Duodenal mucosa (tissue), 2 donors: ENCODE data around the gene PLXNB2.

Source experiments
- H3K27ac ChIP-seq: one replicate; pipeline ENCODE4 v1.7.0; 2013; ENCODE audit warnings: low read depth, low read length
- H3K27me3 ChIP-seq, 2 donors: one replicate each; pipeline ENCODE4 v1.7.0; 2013; ENCODE audit warnings: low read length in 2 of 2, control low read depth in 1 of 2; ENCODE audit not compliant: insufficient read depth in 2 of 2, control insufficient read depth in 1 of 2
- H3K36me3 ChIP-seq, 2 donors: one replicate each; pipeline ENCODE4 v1.7.0; 2013; ENCODE audit warnings: low read length in 2 of 2, control low read depth in 1 of 2; ENCODE audit not compliant: insufficient read depth in 2 of 2, control insufficient read depth in 1 of 2
- H3K4me1 ChIP-seq, 2 donors: one replicate each; pipeline ENCODE4 v1.7.0; 2013; ENCODE audit warnings: low read length in 2 of 2, control low read depth in 1 of 2; ENCODE audit not compliant: insufficient read depth in 2 of 2, control insufficient read depth in 1 of 2
- H3K4me3 ChIP-seq, 2 donors: one replicate each; pipeline ENCODE4 v1.7.0; 2013; ENCODE audit warnings: low read length in 2 of 2, low read depth in 1 of 2
- H3K9ac ChIP-seq, 2 donors: one replicate each; pipeline ENCODE4 v1.7.0; 2013; ENCODE audit warnings: low read length in 2 of 2, low read depth in 1 of 2
- H3K9me3 ChIP-seq, 2 donors: one replicate each; pipeline ENCODE4 v1.7.0; 2013; ENCODE audit warnings: low read length in 2 of 2, control low read depth in 1 of 2; ENCODE audit not compliant: control insufficient read depth in 1 of 2

Gene PLXNB2

GRCh38 chr22:50252082-50253045 lies 55.1 kb downstream of the PLXNB2 start:
- H3K9me3 ChIP-seq = no peaks in the 10 kb centered on the region
- H3K4me3 ChIP-seq = peak overlapping the region in 1 of 2 donors; percentile 87
- H3K27ac ChIP-seq = no peak overlapping the region

GRCh38 chr22:50251477-50252081 lies 55.9 kb downstream of the PLXNB2 start:
- peaks cover 19 to 32% of the 10 kb centered on the region in 2 donors for H3K4me1 ChIP-seq
- H3K27me3 ChIP-seq = peaks cover 0 to 1% of the 10 kb centered on the region in 2 donors
- H3K36me3 ChIP-seq = peaks cover under 1 to 23% of the 10 kb centered on the region in 2 donors
- peak overlapping the region; percentile 87 to 89 for H3K4me3 ChIP-seq
- H3K9me3 ChIP-seq = no peaks in the 10 kb centered on the region
- no peak overlapping the region for H3K27ac ChIP-seq
- peak overlapping the region in 1 of 2 donors; percentile 38 for H3K9ac ChIP-seq

More at GRCh38 chr22:50252082-50253045, 55.1 kb downstream of the PLXNB2 start:
- Histone ChIP-seq H3K9ac (no peak overlapping the region), H3K27me3 (peaks cover 0 to 3% of the 10 kb centered on the region in 2 donors), H3K36me3 (peaks cover 0 to 17% of the 10 kb centered on the region in 2 donors), H3K4me1 (peaks cover 19 to 31% of the 10 kb centered on the region in 2 donors)

- Histone ChIP-seq H3K27me3 (no peaks in the 10 kb centered on the region), H3K27ac (no peak within 1 kb of the TSS), H3K9ac (peak within 1 kb of the TSS; percentile 71 to 84), H3K9me3 (no peaks in the 10 kb centered on the region), H3K4me1 (peaks cover 24 to 39% of the 10 kb centered on the region in 2 donors), H3K4me3 (peak within 1 kb of the TSS; percentile 87 to 89), H3K36me3 (peaks cover 7 to 31% of the 10 kb centered on the region in 2 donors)
Measured at GRCh38 chr22:50250555-50251476, 56.6 kb downstream of the PLXNB2 start, which contains the start of gene HDAC10. Gene HDAC10 (minus strand): TSS chr22:50251265. CDS start chr22:50251032, 233 bp downstream.

GRCh38 chr22:50250249-50250554 lies 57.2 kb downstream of the PLXNB2 start:
- Histone ChIP-seq H3K9me3 (no peaks in the 10 kb centered on the region), H3K4me1 (peaks cover 28 to 44% of the 10 kb centered on the region in 2 donors), H3K4me3 (peak overlapping the region; percentile 87 to 89), H3K36me3 (peaks cover 7 to 31% of the 10 kb centered on the region in 2 donors), H3K27me3 (no peaks in the 10 kb centered on the region), H3K27ac (no peak overlapping the region), H3K9ac (peak overlapping the region; percentile 71 to 84)

- Histone ChIP-seq H3K9me3 (no peaks in the 10 kb centered on the region), H3K9ac (peak overlapping the region in 1 of 2 donors; percentile 84), H3K27me3 (no peaks in the 10 kb centered on the region), H3K4me1 (peaks cover 28 to 44% of the 10 kb centered on the region in 2 donors), H3K27ac (no peak overlapping the region), H3K36me3 (peaks cover 7 to 31% of the 10 kb centered on the region in 2 donors), H3K4me3 (peak overlapping the region; percentile 87 to 89)
Measured at GRCh38 chr22:50249341-50250248, 57.9 kb downstream of the PLXNB2 start.

- Histone ChIP-seq H3K27ac (no peak overlapping the region), H3K9ac (no peak overlapping the region), H3K4me3 (no peak overlapping the region), H3K4me1 (peaks cover 33 to 53% of the 10 kb centered on the region in 2 donors), H3K9me3 (no peaks in the 10 kb centered on the region), H3K36me3 (peaks cover 7 to 31% of the 10 kb centered on the region in 2 donors), H3K27me3 (no peaks in the 10 kb centered on the region)
Measured at GRCh38 chr22:50248196-50249081, 59.0 kb downstream of the PLXNB2 start.

GRCh38 chr22:50247748-50248147 lies 59.7 kb downstream of the PLXNB2 start:
- Histone ChIP-seq H3K4me3 (no peak overlapping the region), H3K27ac (no peak overlapping the region), H3K4me1 (peaks cover 34 to 56% of the 10 kb centered on the region in 2 donors), H3K27me3 (no peaks in the 10 kb centered on the region), H3K9me3 (no peaks in the 10 kb centered on the region), H3K36me3 (peaks cover 7 to 31% of the 10 kb centered on the region in 2 donors), H3K9ac (no peak overlapping the region)

GRCh38 chr22:50246242-50247175 lies 60.9 kb downstream of the PLXNB2 start:
- peaks cover 36 to 61% of the 10 kb centered on the region in 2 donors for H3K4me1 ChIP-seq
- H3K27ac ChIP-seq = no peak overlapping the region
- peak overlapping the region in 1 of 2 donors; percentile 21 for H3K9ac ChIP-seq
- peaks cover 7 to 31% of the 10 kb centered on the region in 2 donors for H3K36me3 ChIP-seq
- no peaks in the 10 kb centered on the region for H3K9me3 ChIP-seq
- no peaks in the 10 kb centered on the region for H3K27me3 ChIP-seq
- peak overlapping the region in 1 of 2 donors; percentile 98 for H3K4me3 ChIP-seq
